HUES48 (cell line): ENCODE data around the gene WT1.

ENCODE experiments used
- H3K27ac ChIP-seq: one replicate; pipeline ENCODE4 v1.7.0; 2013; ENCODE audit warnings: low read depth, low read length, inconsistent platforms
- H3K27me3 ChIP-seq: 2 replicates; pipeline ENCODE4 v1.6.1; 2013; ENCODE audit warnings: mild to moderate bottlenecking, low read length; ENCODE audit not compliant: control insufficient read depth, insufficient read depth
- H3K36me3 ChIP-seq: 2 replicates; pipeline ENCODE4 v1.6.1; 2013; ENCODE audit warnings: low read length; ENCODE audit not compliant: control insufficient read depth, insufficient read depth
- H3K4me1 ChIP-seq: 2 replicates; pipeline ENCODE4 v1.6.1; 2013; ENCODE audit warnings: mild to moderate bottlenecking, low read length; ENCODE audit not compliant: control insufficient read depth, insufficient read depth
- H3K4me3 ChIP-seq: 2 replicates; pipeline ENCODE4 v1.5.1; 2013; ENCODE audit warnings: mild to moderate bottlenecking, low read depth, low read length
- H3K9ac ChIP-seq: 2 replicates; pipeline ENCODE4 v1.6.1; 2013; ENCODE audit warnings: mild to moderate bottlenecking, low read depth, low read length, moderate library complexity
- H3K9me3 ChIP-seq: 2 replicates; pipeline ENCODE4 v1.6.1; 2013; ENCODE audit warnings: low read length; ENCODE audit not compliant: control insufficient read depth, insufficient read depth

Gene WT1

GRCh38 chr11:32353884-32354283 lies 81.5 kb downstream of the WT1 start:
- H3K4me3 ChIP-seq, result no peak overlapping the region
- no peaks in the 10 kb centered on the region for H3K27me3 ChIP-seq
- no peaks in the 10 kb centered on the region for H3K4me1 ChIP-seq
- no peaks in the 10 kb centered on the region for H3K9me3 ChIP-seq
- H3K27ac ChIP-seq, result no peak overlapping the region
- H3K36me3 ChIP-seq, result no peaks in the 10 kb centered on the region
- no peak overlapping the region for H3K9ac ChIP-seq

- Histone ChIP-seq H3K9ac (no peak overlapping the region), H3K36me3 (no peaks in the 10 kb centered on the region), H3K27me3 (no peaks in the 10 kb centered on the region), H3K4me1 (no peaks in the 10 kb centered on the region), H3K9me3 (no peaks in the 10 kb centered on the region), H3K4me3 (no peak overlapping the region), H3K27ac (no peak overlapping the region)
These were observed 86.8 kb downstream of the WT1 start for GRCh38 chr11:32348502-32348901.

- Histone ChIP-seq H3K9ac (no peak overlapping the region), H3K27ac (no peak overlapping the region), H3K4me1 (no peaks in the 10 kb centered on the region), H3K36me3 (no peaks in the 10 kb centered on the region), H3K9me3 (no peaks in the 10 kb centered on the region), H3K4me3 (no peak overlapping the region), H3K27me3 (no peaks in the 10 kb centered on the region)
These were observed 90.4 kb downstream of the WT1 start for GRCh38 chr11:32344946-32345345.

GRCh38 chr11:32343325-32344008 lies 91.9 kb downstream of the WT1 start:
- H3K9me3 ChIP-seq, result no peaks in the 10 kb centered on the region
- no peaks in the 10 kb centered on the region for H3K27me3 ChIP-seq
- no peak overlapping the region for H3K9ac ChIP-seq
- no peaks in the 10 kb centered on the region for H3K36me3 ChIP-seq
- no peaks in the 10 kb centered on the region for H3K4me1 ChIP-seq
- H3K4me3 ChIP-seq, result no peak overlapping the region
- H3K27ac ChIP-seq, result no peak overlapping the region

GRCh38 chr11:32341620-32342613 lies 93.4 kb downstream of the WT1 start:
- H3K9ac ChIP-seq, result no peak overlapping the region
- no peaks in the 10 kb centered on the region for H3K36me3 ChIP-seq

GRCh38 chr11:32340181-32340580 lies 95.2 kb downstream of the WT1 start:
- Histone ChIP-seq H3K9me3 (peaks cover 6% of the 10 kb centered on the region; the same call in 1 of the 2 replicates), H3K27me3 (0 out of 2 replicates have a peak, but pooled peaks cover under 1% of the 10 kb centered on the region), H3K4me1 (no peaks in the 10 kb centered on the region), H3K27ac (no peak overlapping the region), H3K4me3 (no peak overlapping the region), H3K36me3 (no peaks in the 10 kb centered on the region), H3K9ac (no peak overlapping the region)

More at GRCh38 chr11:32341620-32342613, 93.4 kb downstream of the WT1 start:
- Histone ChIP-seq H3K4me3 (no peak overlapping the region), H3K4me1 (no peaks in the 10 kb centered on the region), H3K9me3 (no peaks in the 10 kb centered on the region), H3K27ac (no peak overlapping the region), H3K27me3 (no peaks in the 10 kb centered on the region)
